ENCODE data around the gene SUMO1.

DNA sequence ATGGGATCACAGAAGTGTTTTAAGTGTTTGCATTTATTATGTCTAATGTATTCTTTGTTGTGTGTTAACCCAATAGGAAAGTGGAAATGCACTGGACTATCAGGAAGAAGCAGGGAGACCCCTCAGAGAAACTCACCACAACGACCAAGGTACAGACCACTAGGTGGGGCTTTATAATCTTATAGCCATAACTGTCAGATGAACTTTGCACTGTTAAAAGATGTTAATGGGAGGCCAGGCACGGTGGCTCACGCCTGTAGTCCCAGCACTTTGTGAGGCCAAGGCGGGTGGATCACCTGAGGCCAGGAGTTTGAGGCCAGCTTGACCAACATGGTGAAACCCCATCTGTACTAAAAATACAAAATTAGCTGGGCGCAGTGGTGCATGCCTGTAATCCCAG, 73.2 kb downstream of the SUMO1 start:
- TF ChIP-seq, protein P1, sequence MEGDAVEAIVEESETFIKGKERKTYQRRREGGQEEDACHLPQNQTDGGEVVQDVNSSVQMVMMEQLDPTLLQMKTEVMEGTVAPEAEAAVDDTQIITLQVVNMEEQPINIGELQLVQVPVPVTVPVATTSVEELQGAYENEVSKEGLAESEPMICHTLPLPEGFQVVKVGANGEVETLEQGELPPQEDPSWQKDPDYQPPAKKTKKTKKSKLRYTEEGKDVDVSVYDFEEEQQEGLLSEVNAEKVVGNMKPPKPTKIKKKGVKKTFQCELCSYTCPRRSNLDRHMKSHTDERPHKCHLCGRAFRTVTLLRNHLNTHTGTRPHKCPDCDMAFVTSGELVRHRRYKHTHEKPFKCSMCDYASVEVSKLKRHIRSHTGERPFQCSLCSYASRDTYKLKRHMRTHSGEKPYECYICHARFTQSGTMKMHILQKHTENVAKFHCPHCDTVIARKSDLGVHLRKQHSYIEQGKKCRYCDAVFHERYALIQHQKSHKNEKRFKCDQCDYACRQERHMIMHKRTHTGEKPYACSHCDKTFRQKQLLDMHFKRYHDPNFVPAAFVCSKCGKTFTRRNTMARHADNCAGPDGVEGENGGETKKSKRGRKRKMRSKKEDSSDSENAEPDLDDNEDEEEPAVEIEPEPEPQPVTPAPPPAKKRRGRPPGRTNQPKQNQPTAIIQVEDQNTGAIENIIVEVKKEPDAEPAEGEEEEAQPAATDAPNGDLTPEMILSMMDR (IDR thresholded peaks at IDR 0.05): no peak
- TF ChIP-seq POLR2A (IDR thresholded peaks at IDR 0.05) (no peak), POLR2AphosphoS5 (IDR thresholded peaks at IDR 0.05; ENCODE audit: insufficient read depth in 1 of 2, low read depth in 1 of 2) (no peak)

All from vagina (tissue), 2 donors.